Activated T-helper 2 cell treated with anti-CD3 and anti-CD28 coated beads, Interferon-gamma antibody, Interleukin-2, Interleukin-4, amounts not matched to agents 10 μg/mL and 5 μg/mL and 100 μg/mL, durations not matched to agents 14 hours and 24 hours and 36 hours (primary cell): ENCODE data around the gene MICU1. TPM values are rescaled to one million over a fixed set of nuclear protein-coding genes. Genes with fewer than 3 reads are reported as not detected.
"Not testable (repeated sequence)": the region's sequence is repeated elsewhere in the genome, so short reads cannot be mapped to it uniquely, and the experiment has no call there.

ENCODE experiments used
- DNase-seq: peaks from one replicate; pipeline ENCODE4 v3.0.0; 2021; ENCODE audit warnings: low spot score
- H3K27ac Mint-ChIP-seq: one replicate; pipeline ENCODE4 v1.8.0; 2021; ENCODE audit warnings: mixed read lengths
- H3K27me3 Mint-ChIP-seq: one replicate; pipeline ENCODE4 v1.8.0; 2021; ENCODE audit warnings: low read depth, mixed read lengths
- H3K36me3 Mint-ChIP-seq: one replicate; pipeline ENCODE4 v1.8.0; 2021; ENCODE audit warnings: low read depth, mixed read lengths
- H3K4me1 Mint-ChIP-seq: one replicate; pipeline ENCODE4 v1.8.0; 2021; ENCODE audit warnings: low read depth, mixed read lengths
- H3K4me3 Mint-ChIP-seq: one replicate; pipeline ENCODE4 v1.8.0; 2021; ENCODE audit warnings: low read depth, mild to moderate bottlenecking, moderate library complexity, mixed read lengths
- H3K9me3 Mint-ChIP-seq: one replicate; pipeline ENCODE4 v1.8.0; 2021; ENCODE audit warnings: mixed read lengths
- intact Hi-C: fragments of 100-400 bp; cut with micrococcal nuclease; formaldehyde crosslinking; loops from one replicate; pipeline ENCODE4 v1.15.1; 2023
- total RNA-seq: library from RNA; stranded (reverse); gene quantifications from 2 replicates; pipeline ENCODE4 v1.2.3, GENCODE V29; 2022

Gene MICU1, protein sequence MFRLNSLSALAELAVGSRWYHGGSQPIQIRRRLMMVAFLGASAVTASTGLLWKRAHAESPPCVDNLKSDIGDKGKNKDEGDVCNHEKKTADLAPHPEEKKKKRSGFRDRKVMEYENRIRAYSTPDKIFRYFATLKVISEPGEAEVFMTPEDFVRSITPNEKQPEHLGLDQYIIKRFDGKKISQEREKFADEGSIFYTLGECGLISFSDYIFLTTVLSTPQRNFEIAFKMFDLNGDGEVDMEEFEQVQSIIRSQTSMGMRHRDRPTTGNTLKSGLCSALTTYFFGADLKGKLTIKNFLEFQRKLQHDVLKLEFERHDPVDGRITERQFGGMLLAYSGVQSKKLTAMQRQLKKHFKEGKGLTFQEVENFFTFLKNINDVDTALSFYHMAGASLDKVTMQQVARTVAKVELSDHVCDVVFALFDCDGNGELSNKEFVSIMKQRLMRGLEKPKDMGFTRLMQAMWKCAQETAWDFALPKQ
- total RNA-seq, result 30.0 and 30.7 TPM in 2 replicates

DNA sequence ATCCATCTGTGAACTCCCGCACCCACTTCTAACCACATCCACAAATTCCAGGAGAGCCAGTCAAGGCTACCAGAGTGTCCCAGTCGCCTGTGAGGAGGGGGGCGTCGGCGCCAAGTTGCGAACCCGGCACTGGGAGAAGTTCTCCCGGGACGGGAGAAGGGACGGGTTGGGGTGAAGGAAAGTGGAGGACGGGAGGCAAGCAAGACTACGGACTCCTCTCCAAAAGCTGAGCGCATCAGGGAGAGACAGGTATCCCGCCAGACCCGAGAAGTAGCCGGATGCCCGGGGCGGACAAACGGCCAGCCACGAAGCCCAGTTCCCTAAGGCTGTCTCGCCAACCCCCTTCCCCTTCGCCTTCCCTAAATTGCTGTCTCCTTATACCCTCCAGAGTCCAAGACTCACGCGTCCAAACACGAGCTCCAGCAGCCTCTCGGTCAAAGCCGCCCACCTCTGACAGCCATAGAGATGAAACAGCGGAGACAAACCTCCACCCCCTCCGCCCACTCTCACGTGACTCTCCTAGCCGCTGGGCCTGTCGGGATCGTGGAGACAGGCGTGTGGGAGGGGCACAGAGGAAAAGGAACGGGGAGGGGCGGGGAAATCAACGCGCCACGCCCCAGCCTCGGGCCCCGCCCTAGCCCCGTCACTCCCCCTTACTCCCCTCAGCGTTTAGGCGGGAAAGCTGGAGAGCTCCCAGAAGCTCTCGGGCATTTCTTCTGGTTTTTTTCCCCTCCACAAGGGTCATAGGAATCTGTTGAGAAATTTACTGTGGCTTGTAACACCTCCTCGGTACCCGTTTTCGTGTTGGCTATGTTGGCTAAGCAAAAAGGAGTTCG lies at the start of gene MICU1:
MICU1 (minus strand) TSS at position 472 of the 836 bp plus-strand sequence. CDS start 59,286 bp downstream, outside the sequence.
- H3K27ac Mint-ChIP-seq, result peak within 1 kb of the TSS; percentile 93
- peaks cover 14% of the 10 kb centered on the region for H3K4me1 Mint-ChIP-seq
- peak within 1 kb of the TSS; percentile 99 for H3K4me3 Mint-ChIP-seq
- intact Hi-C loops, result loop anchor here (1.0 to 2.0 kb wide), 3 partner anchors 63 to 543 kb away; partner anchors contain the start of genes ECD, FAM149B1 and MCU
- no peaks in the 10 kb centered on the region for H3K27me3 Mint-ChIP-seq
- peak; percentile 93 for DNase-seq
- H3K9me3 Mint-ChIP-seq, result no peaks in the 10 kb centered on the region
- H3K36me3 Mint-ChIP-seq, result no peaks in the 10 kb centered on the region

DNA sequence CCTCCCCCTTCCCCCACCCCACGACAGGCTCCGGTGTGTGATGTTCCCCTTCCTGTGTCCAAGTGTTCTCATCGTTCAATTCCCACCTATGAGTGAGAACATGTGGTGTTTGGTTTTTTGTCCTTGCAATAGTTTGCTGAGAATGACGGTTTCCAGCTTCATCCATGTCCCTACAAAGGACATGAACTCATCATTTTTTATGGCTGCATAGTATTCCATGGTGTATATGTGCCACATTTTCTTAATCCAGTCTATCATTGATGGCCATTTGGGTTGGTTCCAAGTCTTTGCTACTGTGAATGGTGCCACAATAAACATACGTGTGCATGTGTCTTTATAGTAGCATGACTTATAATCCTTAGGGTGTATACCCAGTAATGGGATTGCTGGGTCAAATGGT lies 48.3 kb upstream of the MICU1 start:
- H3K36me3 Mint-ChIP-seq, H3K4me1 Mint-ChIP-seq, H3K27ac Mint-ChIP-seq, H3K4me3 Mint-ChIP-seq, H3K9me3 Mint-ChIP-seq, DNase-seq, intact Hi-C loops: not testable (repeated sequence)
- H3K27me3 Mint-ChIP-seq, result peaks cover 14% of the 10 kb centered on the region

DNA sequence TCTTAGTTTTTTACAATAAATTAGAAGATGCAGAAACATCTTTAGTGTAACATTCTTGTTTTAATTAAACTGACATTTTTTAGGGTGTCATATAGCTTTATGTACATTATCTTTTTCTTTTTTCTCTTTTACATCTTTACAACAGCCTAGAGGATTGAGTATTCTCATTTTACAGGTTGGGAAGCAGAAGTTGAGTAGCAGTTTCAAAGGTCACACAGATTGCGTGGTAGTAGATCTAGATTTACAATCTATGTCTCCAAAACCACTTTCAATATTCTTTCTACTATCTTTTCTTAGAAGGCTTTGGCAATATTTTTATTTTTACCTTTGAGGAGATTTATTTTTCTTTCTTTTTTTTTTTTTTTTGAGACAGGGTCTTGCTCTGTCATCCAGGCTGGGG lies 47.4 kb upstream of the MICU1 start:
- H3K27ac Mint-ChIP-seq, result no peak overlapping the region
- intact Hi-C loops, result no loop called here
- H3K36me3 Mint-ChIP-seq, result no peaks in the 10 kb centered on the region
- no peak overlapping the region for H3K4me3 Mint-ChIP-seq
- H3K9me3 Mint-ChIP-seq, result no peaks in the 10 kb centered on the region
- peaks cover 9% of the 10 kb centered on the region for H3K4me1 Mint-ChIP-seq
- DNase-seq, result no peak
- H3K27me3 Mint-ChIP-seq, result peaks cover 14% of the 10 kb centered on the region

DNA sequence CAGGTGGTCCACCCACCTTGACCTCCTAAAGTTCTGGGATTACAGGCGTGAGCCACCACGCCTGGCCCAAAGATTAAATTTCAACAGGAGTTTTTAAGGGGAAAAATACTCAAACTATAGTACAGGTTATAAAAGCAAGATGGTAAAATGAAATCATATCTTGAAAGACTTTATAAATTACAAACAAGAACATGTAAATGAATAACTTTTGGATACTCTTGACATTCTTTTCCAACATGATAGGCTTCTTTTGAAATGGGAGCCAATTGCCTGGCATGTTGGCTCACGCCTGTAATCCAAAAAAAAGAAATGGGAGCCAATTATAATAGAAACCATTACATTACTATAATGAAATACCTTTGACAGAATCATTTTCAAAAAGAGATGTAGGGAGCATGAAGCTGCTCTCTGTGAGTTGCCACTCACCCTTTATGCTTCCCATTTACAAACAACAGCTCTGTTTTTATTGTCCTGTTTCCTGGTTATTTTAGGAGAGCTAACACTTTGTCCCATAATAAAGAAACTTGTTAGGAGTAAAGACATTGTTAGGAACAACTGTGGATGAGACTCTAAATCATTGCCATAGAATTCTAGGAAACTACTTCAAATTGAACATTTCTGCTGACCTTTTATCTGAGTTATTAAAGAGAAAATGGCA lies 41.5 kb upstream of the MICU1 start:
- Mint-ChIP-seq H3K27ac (no peak overlapping the region), H3K36me3 (no peaks in the 10 kb centered on the region), H3K27me3 (peaks cover 16% of the 10 kb centered on the region), H3K9me3 (no peaks in the 10 kb centered on the region), H3K4me1 (no peaks in the 10 kb centered on the region), H3K4me3 (no peak overlapping the region)
- DNase-seq, result no peak
- intact Hi-C loops, result no loop called here

DNA sequence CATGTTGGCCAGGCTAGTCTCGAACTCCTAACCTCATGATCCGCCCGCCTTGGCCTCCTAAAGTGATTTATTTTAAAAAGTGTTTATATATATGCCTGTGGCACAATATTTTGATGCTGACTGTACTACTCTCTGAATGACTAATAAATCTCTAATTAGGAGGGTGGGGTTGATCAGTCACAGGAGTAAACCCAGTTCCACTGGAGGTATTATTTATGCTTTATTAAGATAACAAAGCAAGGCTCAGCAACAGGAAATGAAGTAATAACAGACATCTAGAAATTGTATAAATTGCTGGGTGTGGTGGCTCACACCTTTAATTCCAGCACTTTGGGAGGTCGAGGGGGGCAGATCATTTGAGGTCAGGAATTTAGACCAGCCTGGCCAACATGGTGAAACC lies 40.0 kb upstream of the MICU1 start:
- intact Hi-C loops, result no loop called here
- Mint-ChIP-seq H3K36me3 (no peaks in the 10 kb centered on the region), H3K27me3 (peaks cover 6% of the 10 kb centered on the region), H3K9me3 (no peaks in the 10 kb centered on the region), H3K4me3 (no peak overlapping the region), H3K4me1 (no peaks in the 10 kb centered on the region), H3K27ac (no peak overlapping the region)
- no peak for DNase-seq

DNA sequence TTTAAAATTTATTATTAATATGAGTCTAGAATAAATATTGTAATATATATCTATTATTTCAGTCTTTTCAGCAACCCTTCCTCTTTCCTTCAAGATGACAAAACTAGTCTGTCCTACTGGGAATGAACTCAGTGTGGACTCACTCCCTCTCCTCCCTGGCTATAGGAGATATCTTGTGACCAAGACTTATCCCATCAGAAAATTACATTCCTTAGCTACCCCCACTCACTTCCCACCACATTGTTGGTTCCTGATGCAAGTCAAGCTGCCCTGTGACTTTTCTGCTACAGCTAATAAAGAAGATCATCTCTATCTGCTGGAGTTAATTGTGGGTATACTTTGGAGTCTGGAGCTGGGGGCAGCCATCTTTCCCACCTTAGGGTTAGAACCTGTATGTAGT lies 38.1 kb upstream of the MICU1 start:
- Mint-ChIP-seq H3K27me3 (peaks cover 10% of the 10 kb centered on the region), H3K4me1 (no peaks in the 10 kb centered on the region), H3K4me3 (no peak overlapping the region), H3K36me3 (no peaks in the 10 kb centered on the region), H3K27ac (no peak overlapping the region), H3K9me3 (no peaks in the 10 kb centered on the region)
- DNase-seq, result no peak
- intact Hi-C loops, result no loop called here

DNA sequence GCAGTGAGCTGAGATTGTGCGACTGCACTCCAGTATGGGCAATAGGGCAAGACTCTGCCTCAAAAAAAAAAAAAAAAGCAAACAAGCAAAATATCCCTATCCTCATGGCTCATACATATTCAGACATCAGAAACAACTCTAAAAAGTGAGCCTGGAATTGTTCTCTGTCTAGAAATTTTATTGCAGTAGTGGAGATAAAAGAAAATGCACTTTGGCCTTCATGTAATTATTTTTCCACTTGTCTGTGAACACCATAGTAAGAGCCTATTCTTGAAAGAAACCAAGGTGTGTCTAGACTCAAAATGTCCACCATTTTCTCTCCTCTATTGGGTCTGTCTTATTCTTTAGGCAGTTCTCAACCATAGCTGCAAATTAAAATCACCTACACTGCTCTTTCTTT lies 35.6 kb upstream of the MICU1 start:
- Mint-ChIP-seq H3K27me3 (peaks cover 8% of the 10 kb centered on the region), H3K4me1 (no peaks in the 10 kb centered on the region), H3K4me3 (no peak overlapping the region), H3K9me3 (no peaks in the 10 kb centered on the region), H3K27ac (no peak overlapping the region), H3K36me3 (no peaks in the 10 kb centered on the region)
- intact Hi-C loops, result no loop called here
- DNase-seq, result no peak

DNA sequence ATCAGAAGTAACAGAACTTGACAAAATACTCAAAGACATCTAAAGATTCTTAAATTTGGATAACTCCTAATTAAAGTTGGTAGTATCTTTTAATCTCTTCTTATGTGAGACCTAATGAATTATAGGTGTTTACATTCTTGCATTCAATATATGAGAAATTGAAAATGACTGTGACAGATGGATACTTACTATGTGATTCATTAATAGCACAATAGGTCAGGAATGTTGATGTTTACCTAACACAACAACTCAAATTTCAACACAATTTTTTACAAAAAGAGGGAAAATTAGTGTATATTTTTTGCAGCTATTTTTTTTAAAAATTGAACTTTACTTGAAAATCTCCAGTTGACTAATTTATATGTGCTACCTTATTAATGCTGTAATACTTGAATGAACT lies 34.3 kb upstream of the MICU1 start:
- H3K4me1 Mint-ChIP-seq, result no peaks in the 10 kb centered on the region
- no peaks in the 10 kb centered on the region for H3K36me3 Mint-ChIP-seq
- no peak overlapping the region for H3K4me3 Mint-ChIP-seq
- intact Hi-C loops, result no loop called here
- peaks cover 8% of the 10 kb centered on the region for H3K27me3 Mint-ChIP-seq
- H3K9me3 Mint-ChIP-seq, result no peaks in the 10 kb centered on the region
- H3K27ac Mint-ChIP-seq, result no peak overlapping the region
- DNase-seq, result no peak

DNA sequence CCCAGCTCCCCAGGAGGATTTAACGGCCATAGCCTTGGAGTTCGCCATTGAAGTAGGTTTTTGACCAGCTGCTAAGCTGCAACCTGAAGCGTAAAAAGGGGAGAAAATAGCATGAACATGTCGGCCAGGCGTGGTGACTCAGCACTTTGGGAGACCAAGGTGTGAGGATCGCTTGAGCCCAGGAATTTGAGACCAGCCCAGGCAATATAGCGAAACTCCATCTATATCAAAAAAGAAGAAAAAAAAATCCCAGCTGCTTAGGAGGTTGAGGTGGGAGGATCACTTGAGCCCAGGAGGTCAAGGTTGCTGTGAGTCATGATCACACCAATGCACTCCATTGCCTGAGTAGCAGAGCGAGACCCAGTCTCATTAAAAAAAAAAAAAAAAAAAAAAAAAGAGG lies 33.8 kb upstream of the MICU1 start:
- no peak for DNase-seq
- Mint-ChIP-seq H3K4me1 (no peaks in the 10 kb centered on the region), H3K27ac (no peak overlapping the region), H3K36me3 (no peaks in the 10 kb centered on the region), H3K27me3 (peaks cover 8% of the 10 kb centered on the region), H3K4me3 (no peak overlapping the region), H3K9me3 (no peaks in the 10 kb centered on the region)
- intact Hi-C loops, result no loop called here

DNA sequence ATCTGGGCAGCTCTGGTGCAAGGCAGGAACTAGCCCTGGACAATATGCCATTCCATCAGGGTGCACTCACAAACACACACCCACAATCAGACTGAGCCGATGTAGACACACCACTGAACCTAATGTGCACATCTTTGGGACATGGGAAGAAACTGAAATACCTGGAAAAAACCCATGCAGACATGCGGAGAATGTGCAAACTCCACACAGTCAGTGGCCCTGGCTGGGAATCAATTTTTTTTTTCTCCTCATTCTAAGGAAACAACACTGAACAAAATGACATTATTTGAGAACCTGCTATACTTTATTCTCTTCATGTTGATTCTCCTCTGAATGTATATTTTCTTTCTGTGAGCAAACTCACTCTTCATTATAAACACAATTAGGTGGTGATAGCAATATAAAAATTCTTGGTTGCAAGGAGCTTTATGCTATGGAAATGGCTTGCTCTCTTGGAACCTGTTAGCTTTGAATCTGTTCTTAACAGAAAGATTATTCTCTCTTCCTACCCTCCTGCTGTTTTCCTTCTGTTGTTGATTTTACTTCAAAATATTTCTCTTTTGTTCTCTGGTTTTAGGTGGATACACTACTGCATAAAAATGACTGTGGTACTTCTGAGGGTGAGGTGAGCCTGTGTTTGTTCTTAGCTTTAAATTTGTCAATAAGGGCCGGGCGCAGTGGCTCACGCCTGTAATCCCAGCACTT lies 33.0 kb upstream of the MICU1 start:
- Mint-ChIP-seq H3K36me3 (no peaks in the 10 kb centered on the region), H3K4me3 (no peak overlapping the region), H3K27ac (no peak overlapping the region), H3K4me1 (no peaks in the 10 kb centered on the region), H3K27me3 (peaks cover 6% of the 10 kb centered on the region), H3K9me3 (no peaks in the 10 kb centered on the region)
- intact Hi-C loops, result no loop called here
- no peak for DNase-seq

DNA sequence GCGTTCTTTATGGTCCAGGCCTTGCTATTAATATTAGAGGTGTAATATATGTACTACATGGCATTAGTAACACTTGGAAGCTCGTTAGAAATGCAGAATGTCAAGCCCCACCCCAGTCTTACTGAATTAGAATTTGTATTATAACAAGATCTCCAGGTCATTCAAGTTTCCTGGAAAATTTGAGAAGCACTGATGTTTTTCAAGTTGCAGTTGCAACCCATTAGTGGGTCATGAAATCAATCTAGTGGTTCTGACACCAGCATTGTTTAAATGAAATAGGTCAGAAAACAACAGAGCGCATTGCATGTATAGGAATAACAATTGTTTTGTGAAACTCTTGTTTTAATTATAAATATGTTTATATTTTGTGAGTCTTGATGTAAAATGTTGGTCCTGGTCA lies 28.8 kb upstream of the MICU1 start:
- Mint-ChIP-seq H3K36me3 (no peaks in the 10 kb centered on the region), H3K27ac (no peak overlapping the region), H3K4me1 (no peaks in the 10 kb centered on the region), H3K4me3 (no peak overlapping the region), H3K9me3 (no peaks in the 10 kb centered on the region), H3K27me3 (peaks cover 7% of the 10 kb centered on the region)
- intact Hi-C loops, result no loop called here
- no peak for DNase-seq

DNA sequence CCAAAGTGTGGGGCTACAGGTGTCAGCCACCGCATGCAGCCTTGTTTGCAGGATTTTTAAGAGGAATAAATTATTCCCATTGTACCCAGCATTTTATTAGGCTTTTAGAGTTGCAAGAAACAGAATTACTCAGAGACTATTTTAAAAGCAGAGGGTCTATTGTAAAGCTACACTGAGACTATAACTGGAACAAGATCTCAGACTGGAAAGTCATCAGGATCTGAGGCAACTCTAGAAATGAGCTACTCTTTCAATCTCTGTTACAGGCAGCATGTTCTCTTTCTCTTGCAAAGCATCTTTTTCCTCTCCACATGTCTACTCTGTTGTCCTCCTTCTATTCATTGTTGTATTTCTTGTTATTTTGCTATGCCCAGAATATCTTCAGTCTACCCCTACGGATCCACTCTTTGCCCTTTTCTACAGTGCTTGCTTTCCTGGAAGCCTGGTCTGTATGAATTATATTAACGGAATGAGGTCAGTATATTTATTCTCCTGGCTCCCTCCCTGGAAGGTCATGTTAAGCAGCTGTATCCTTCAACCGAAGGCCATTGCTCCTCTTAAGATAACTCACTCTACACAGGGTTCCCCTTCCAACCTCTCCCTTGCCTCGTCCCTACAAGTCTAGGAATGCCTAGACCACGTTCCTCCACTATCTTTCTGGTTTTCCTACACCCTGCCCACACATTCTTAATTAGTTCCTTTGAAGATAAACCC lies 27.7 kb upstream of the MICU1 start:
- Mint-ChIP-seq H3K27ac (no peak overlapping the region), H3K4me1 (no peaks in the 10 kb centered on the region), H3K36me3 (no peaks in the 10 kb centered on the region), H3K9me3 (no peaks in the 10 kb centered on the region), H3K27me3 (peaks cover 7% of the 10 kb centered on the region), H3K4me3 (no peak overlapping the region)
- no peak for DNase-seq
- intact Hi-C loops, result no loop called here
